ENCODE data around the gene YY2.

GRCh38 chrX:21865436-21865835 is 9.6 kb downstream of the YY2 start:
- no peak for TF ChIP-seq CTCF (IDR thresholded peaks at IDR 0.05; ENCODE audit: low read depth, low read length, poor library complexity, severe bottlenecking)
- no peak for TF ChIP-seq EZH2phosphoT487 (IDR thresholded peaks at IDR 0.05; ENCODE audit: borderline replicate concordance, low read length)

All from DOHH2 (cell line).